Measurements from ENCODE around the gene SNRPN. TPM values are rescaled to one million over a fixed set of nuclear protein-coding genes. Genes with fewer than 3 reads are reported as not detected.
"Not testable (repeated sequence)": the region's sequence is repeated elsewhere in the genome, so short reads cannot be mapped to it uniquely, and the experiment has no call there.

Gene SNRPN
- total and polyA plus RNA-seq, 8 donors: 57.4 to 233 (median 94.9) TPM

DNA sequence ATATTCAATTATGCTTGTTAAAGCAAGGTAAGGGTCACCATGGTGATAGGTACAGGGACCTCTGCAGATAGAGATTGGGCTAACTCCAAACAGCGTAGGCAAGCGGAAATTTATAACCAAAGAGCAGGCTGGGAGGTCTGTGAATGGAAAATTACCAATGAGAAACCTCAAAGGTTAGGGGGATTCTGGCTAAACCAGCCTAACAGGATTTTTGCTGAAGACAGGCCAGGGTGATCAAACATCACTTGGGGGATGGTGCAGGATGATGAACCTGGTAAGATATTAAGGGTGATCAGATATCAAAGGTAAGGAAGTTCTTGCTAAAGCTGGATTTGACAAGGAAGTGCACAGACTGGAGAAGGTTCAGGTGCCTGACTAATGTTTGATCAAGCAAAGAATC is 35.3 kb upstream of the SNRPN start:
- 60 to 72% (median 66%) methylated on average over 2 of the region's 2 CpGs for WGBS, 5 donors
- Histone ChIP-seq H3K4me1 (no peaks in the 10 kb centered on the region), H3K27ac (no peak overlapping the region), H3K27me3 (no peaks in the 10 kb centered on the region), H3K36me3 (no peaks in the 10 kb centered on the region), H3K9me3 (peaks cover 0 to 28% (median 16%) of the 10 kb centered on the region in 4 donors), H3K4me3 (no peak overlapping the region)
- intact Hi-C loops (cut with DNase I; ENCODE audit: low total_unique reads): no loop called here
- TF ChIP-seq POLR2AphosphoS5 (IDR thresholded peaks at IDR 0.05) (no peak), POLR2A (IDR thresholded peaks at IDR 0.05) (no peak), EP300 (IDR thresholded peaks at IDR 0.05) (no peak), CTCF (IDR thresholded peaks at IDR 0.05) (no peak)
- no peak for DNase-seq

DNA sequence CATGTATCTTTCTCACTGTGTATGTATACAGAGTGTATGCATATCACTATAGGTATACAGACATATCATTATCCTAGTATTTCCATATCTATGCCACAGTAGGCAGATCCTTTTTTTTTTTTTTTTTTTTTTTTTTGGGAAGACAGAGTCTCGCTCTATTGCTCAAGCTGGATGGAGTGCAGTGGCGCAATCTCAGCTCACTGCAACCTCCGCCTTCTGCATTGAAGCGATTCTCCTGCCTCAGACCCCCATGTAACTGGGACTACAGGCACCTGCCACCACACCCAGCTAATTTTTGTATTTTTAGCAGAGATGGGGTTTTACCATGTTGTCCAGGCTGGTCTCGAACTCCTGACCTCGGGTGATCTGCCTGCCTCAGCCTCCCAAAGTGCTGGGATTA is 32.0 kb upstream of the SNRPN start:
- H3K36me3 ChIP-seq; intact Hi-C loops (cut with DNase I; ENCODE audit: low total_unique reads); DNase-seq; H3K27me3 ChIP-seq; H3K4me3 ChIP-seq; H3K27ac ChIP-seq; H3K4me1 ChIP-seq: not testable (repeated sequence)
- H3K9me3 ChIP-seq: peaks cover 0 to 18% (median 4%) of the 10 kb centered on the region in 4 donors
- WGBS, 5 donors: 77 to 92% (median 85%) methylated on average over 5 to 6 of the region's 6 CpGs

DNA sequence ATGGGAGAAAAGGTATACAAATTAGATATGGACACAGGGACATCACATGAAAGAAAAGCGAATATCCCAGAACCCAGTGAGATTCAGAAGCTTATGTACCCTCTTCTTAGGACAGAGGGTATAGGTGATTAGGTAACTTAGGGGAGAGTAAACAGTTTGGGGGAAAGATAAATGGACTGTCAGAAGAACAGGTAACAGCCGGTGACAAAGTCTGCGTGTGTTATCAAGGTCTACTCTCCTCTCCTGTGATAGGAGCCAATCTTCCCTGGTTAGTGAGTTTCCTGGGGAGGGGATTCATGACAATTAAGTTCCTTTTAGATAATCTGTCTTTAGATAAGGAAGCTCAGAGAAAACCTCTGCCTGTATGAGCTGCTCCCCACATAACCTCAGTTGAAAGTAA is 30.6 kb upstream of the SNRPN start:
- H3K27me3 ChIP-seq: no peaks in the 10 kb centered on the region
- no peak overlapping the region for H3K27ac ChIP-seq
- intact Hi-C loops (cut with DNase I; ENCODE audit: low total_unique reads): no loop called here

DNA sequence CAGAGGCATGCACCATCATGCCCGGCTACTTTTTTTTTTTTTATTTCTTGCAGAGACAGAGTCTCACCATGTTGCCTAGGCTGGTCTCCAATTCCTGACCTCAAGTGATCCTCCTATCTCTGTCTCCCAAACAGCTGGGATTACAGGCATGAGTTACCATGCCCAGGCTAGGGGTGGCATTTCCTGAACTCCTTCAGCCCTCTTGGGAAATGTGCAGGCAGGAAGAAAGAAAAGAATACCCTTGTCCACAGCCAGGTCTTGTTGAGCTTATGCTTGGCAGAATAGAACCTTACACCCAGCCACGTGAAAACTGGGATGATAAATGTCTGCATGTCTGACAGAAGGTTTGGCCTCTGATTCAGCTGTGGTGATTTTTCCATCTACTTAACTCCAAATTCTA is 30.2 kb upstream of the SNRPN start:
- Histone ChIP-seq H3K36me3 (no peaks in the 10 kb centered on the region), H3K4me1 (no peaks in the 10 kb centered on the region), H3K27ac (no peak overlapping the region), H3K27me3 (no peaks in the 10 kb centered on the region), H3K9me3 (peaks cover 0 to 16% (median 6%) of the 10 kb centered on the region in 4 donors), H3K4me3 (no peak overlapping the region)
- no peak for DNase-seq
- WGBS, 5 donors: 45 to 59% (median 50%) methylated on average over 2 of the region's 2 CpGs
- TF ChIP-seq EP300 (IDR thresholded peaks at IDR 0.05) (no peak), POLR2AphosphoS5 (IDR thresholded peaks at IDR 0.05) (no peak), CTCF (IDR thresholded peaks at IDR 0.05) (no peak)
- intact Hi-C loops (cut with DNase I; ENCODE audit: low total_unique reads): no loop called here

More for the DNA sequence above, 30.6 kb upstream of the SNRPN start:
- no peaks in the 10 kb centered on the region for H3K36me3 ChIP-seq
- H3K4me1 ChIP-seq: no peaks in the 10 kb centered on the region
- TF ChIP-seq EP300 (IDR thresholded peaks at IDR 0.05): no peak
- TF ChIP-seq POLR2AphosphoS5 (IDR thresholded peaks at IDR 0.05): no peak
- no peak for TF ChIP-seq POLR2A (IDR thresholded peaks at IDR 0.05)
- no peak for TF ChIP-seq CTCF (IDR thresholded peaks at IDR 0.05)
- peaks cover 0 to 17% (median 4%) of the 10 kb centered on the region in 4 donors for H3K9me3 ChIP-seq
- DNase-seq: no peak
- H3K4me3 ChIP-seq: no peak overlapping the region
- 46 to 65% (median 55%) methylated on average over 3 of the region's 3 CpGs for WGBS, 5 donors

DNA sequence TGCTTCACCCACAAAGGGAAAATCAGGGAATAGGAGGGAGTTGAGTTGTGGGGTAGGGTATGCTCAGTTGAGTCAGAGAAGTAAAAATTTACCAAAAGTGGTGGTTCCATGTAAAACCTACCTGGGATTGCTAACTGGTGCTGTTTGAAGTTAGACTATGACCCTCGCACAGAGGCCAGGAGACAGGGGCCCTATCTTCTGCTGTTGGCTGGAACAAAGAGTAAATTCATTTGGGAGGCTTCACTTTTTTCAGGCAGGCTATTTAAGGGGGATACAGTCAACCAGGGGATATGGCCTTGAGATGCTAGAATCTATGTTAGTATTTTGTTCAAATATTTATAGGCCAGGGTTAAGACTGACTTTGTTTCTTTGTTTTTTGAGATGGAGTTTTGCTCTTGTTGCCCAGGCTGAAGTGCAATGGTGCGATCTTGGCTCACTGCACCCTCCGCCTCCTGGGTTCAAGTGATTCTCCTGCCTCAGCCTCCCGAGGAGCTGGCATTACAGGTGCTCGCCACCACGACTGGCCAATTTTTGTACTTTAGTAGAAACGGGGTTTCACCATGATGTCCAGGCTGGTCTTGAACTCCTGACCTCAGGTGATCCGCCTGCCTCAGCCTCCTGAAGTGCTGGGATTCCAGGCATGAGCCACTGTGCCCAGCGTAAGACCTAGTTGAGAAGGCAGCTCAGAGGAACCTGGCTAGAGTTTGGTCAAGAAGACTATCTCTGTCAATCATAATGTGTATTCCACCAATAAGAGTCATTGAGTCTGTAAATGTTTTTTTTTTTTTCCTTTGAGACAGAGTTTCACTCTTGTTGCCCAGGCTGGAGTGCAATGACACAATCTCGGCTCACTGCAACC is 22.7 kb upstream of the SNRPN start:
- H3K4me3 ChIP-seq; H3K36me3 ChIP-seq; H3K4me1 ChIP-seq; intact Hi-C loops (cut with DNase I; ENCODE audit: low total_unique reads); H3K27ac ChIP-seq; H3K27me3 ChIP-seq; DNase-seq: not testable (repeated sequence)
- H3K9me3 ChIP-seq: peaks cover 0 to 54% (median 12%) of the 10 kb centered on the region in 4 donors
- WGBS, 5 donors: 82 to 90% (median 85%) methylated on average over 10 of the region's 10 CpGs

All from stomach (tissue), 9 donors.